8988T (cell line): ENCODE data around the gene UNKL.
"Not testable (repeated sequence)": the region's sequence is repeated elsewhere in the genome, so short reads cannot be mapped to it uniquely, and the experiment has no call there.

Experiments
- DNase-seq: peaks from one replicate; pipeline ENCODE4 v3.0.0; 2011

Gene UNKL

DNA sequence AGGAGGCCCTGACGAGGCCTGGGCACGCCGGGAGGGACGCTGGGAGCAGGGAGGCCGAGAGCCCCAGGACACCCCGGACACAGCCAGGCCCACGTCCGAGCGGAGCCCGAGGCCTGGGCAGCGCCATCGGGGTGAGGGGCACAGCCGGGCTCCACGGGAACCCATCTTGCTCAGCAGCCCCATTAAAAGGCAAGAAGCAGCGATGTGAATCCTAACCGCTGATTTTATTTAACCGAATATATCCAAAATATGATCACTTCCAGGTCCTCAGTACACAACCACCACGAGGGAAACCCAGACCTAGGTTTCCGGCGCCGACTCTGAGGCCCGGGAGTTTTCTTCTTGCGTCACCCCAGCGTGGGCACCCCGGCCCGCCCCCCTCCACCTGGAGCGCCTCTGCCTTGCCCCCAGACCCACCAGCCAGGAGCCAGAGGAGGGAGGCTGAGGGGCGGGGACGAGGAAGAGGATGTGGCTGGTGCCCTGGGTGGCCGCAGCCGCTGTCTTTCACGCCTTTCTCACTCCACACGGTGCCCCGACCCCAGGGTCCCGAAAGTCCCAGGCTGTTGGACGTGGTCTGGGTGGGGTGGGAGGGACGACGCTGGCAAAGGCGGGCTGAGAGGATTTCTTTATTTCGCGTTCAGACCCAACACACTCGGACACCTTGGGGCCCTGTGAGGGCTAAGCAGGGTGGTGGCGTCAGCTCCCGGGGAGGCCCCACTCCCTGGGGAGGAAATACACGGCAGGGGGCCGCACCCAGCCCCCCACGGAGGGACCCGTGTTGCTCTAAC is 30.4 kb upstream of the UNKL start:
- DNase-seq: no peak

DNA sequence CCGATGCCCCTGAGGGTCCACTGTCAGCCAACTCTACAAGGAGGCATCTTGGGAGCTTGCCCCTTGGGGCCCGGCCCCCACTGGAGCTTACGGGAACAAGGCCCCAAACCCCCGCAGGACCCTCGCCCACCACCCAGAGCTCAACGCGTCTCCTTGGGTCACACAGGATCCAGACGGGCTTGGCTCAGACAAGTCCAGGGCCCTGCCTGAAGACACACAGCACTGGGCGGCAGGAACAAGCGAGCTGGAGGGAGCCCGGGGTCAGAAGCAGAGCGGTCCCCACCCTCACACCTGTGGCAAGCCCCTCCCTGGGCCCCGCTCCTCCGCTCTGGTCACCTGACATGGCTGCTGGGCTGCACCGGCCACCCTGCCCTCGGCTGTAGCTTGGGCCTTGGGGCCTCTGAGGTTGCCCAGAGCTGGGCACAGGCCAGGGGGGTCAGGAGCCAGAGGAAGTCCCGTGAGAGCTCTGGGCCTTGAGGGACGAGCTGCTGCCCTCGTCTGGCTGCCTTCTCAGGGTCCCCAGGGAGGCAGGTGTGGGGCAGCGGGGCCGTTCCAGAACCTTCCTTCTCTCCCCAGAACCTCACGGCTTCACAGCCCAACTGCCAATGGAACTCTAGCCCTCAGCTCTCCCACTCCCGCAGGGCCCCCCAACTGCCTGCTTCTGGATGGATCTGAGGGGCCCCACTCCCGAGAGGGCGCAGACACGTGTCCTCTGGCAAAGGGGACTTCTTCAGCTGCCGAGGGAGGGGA is 29.7 kb upstream of the UNKL start, which contains the start of gene CCDC154:
Gene CCDC154 (minus strand): TSS at position 577 of the 750 bp plus-strand sequence. CDS start 234 bp downstream, at position 343.
- DNase-seq: no peak

DNA sequence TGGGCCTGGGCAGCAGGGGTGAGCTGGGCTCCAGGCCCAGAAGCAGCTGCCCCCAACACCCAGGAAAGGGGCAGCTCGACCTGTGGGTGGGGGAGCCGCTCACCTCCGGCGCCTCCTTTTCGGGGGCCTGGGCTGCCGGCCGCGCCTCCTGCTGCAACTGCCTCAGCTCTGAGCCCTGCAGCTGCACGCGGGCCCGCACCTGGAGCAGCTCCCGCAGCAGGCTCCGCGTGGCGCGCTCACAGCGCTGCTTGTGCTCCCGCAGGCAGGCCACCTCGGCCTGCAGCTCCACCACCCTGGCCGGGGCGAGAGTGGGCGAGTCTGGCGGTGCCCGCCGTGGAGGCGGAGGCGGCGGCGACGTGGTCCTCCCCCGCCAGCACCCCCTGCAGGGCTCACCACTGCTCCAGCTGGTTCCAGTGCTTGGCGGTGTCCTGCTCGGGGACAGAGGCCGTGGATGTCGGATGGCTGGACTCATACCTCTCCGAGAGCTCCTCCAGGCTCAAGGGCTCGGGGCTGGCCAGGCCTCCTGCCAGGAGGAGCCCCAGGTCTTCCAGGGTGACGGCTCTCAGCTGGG is 29.0 kb upstream of the UNKL start:
- no peak for DNase-seq

DNA sequence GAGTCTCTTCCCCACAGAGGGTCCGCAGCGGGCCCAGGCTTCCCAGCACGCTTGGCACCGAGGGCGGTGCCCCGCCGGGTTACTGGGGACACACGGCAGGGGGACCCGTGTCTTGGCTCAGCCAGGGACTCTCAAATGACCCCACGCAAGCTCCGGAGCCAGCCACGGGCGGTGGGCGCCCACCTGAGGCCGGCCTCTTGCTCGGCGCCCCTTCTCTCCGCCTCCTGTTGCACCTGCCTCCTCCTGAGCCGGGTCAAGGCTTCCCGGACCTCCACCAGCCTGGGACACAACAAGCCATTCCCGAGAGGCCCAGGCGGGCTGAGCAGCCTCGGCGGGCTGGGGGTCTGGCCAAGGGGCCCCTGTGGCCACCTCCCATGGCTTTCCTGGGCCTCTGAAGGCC is 28.2 kb upstream of the UNKL start:
- DNase-seq: no peak

DNA sequence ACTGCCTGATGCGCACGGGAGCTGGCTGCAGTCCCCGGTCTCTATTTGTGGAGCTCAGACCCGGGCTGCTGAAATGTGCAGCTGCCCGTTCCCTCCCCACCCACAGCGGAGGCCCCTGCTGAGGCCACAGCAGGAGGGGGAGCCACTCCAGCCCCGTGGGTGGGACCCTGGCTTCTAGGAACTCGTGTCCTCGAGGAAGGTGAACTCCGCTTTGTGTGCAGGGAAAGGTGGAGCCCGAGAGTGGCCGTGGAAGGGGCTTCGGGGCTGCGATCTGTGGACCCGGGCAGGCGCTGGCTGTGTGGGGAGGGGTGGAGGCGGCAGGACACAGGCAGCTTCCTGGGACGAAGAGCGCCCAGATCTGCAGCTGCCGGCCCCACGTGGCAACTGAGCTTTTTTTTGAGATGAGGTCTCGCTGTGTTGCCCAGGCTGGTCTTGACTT is 26.9 kb upstream of the UNKL start:
- DNase-seq: no peak

DNA sequence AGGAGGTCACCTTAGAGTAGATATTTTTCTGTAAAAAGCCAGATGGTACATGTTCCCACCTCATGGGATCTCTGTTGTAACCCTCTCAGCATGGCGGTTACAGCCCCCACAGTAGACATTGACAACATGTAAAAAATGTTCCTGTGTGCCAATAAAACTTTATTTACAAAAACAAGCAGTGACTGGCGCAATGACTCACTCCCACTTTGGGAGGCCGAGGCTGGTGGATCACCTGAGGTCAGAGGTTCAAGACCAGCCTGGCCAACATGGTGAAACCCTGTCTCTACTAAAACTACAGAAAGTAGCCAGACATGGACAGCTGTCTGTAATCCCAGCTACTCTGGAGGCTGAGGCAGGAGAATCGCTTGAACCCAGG is 25.2 kb upstream of the UNKL start:
- DNase-seq: not testable (repeated sequence)

DNA sequence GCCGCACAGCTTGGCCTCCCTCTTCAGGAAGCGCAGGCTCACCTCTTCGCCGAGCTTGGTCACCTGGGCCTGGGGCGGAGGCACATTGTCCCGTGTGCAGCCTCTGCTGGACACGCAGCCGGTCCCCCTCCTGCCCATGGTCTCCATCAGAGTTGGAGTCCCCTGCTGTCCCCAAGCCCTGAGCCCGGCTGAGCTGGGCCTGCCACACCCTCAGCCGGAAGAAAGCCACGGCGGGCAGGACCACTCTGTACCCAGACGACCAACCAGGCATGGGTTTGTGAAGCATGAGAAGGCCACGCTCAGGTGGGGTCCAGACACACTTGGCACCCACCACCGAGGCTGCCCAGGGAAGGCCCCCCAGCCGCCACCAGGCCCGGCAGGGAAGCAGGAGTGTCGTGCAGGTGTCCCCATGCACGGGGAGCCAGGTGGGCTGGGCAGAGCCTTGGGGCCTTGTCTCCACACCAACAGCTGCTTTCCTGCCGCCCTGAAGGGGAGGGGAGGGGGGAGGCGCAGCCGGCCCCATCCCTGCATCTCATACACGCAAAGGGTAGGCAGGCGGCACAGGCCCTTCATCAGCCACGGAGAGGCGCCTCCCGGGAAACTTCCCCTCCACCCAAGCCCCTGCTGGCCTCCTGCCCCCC is 24.7 kb upstream of the UNKL start:
- DNase-seq: no peak

DNA sequence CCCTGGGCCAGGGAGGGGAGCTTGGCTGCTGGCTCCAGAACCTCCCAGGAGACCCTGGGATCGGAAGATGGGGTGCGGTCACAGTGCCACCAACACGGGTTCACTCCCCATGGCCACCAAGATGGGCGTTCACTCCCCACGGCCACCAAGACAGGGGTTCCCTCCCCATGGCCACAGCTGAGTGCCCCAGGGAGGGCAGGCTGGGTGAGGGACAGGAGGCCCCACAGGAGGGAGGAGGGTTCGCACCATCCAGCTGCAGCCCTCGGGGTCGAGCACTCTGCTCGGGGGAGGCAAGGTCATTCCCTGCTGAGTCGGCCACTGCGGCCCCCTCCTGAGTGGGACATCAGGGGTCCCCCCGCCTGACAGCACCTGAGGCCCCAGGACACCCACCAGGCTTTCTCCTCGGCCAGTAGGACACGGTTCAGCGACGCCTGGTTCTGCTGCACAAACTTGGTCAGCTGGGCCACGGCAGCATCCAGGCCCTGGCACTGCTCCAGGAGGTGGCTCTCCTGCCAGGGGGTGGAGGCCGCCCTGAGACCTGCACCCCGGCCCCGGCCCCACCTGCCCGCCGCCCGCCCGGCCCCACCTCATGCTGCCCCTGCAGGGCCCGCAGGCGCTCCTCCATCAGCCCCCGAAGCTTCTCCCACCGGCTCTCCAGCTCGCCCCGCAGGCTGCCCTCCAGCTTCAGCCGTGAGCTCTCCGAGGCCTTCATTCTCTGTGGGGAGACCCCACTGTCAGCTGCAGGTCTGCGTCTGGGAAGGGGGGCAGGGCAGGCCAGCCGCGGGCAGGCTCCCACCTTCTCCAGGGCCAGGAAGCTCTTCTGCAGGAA is 23.9 kb upstream of the UNKL start:
- no peak for DNase-seq

DNA sequence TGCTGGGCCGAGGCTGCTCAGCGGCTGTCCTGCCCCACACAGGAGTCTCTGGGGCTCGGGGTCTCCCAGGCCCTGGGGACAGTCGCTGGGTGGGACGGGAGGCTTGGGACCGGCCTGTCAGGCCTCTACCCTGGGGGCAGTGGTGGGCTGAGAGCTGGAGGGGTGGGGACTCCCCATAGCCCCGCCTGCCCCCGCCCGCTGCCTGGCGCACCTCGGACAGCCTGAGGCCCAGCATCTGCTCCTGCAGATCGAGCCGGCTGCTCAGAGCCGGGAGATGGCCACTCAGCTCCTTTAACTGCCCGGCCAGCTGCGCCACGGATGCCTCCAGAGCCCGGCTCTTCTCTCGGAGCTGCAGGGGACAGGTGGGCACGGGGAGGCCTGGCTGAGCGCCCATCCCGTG is 23.1 kb upstream of the UNKL start:
- DNase-seq: no peak

DNA sequence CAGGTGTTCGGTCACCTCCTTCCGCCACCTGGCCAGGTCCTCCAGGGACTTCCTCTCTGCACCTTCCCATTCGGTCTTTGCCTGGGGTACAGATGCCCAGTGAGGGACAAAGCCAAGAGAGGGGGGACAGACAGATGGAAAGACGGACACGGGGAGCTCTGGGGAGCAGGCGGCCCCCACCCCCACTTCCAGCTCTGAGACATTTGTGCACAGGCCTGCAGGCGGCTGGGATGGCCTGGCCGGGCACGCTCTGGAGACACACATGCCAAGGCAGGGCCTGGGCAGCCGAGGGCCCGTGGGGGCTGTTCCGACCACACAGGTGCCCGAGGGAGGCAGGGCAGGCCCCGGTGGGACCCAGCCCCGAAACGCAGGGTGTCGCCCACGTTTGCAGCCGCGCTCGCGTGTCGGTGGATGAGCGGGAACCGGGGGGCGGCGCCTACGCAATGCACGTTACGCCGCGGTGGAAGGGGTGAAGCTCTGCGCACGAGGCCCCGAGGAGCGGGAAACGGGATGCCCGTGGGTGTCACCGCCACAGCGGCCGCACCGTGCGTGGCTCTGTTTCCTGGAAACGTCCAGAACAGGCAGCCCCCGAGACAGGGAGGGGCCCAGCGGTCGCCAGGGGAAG is 22.3 kb upstream of the UNKL start:
- DNase-seq: no peak

DNA sequence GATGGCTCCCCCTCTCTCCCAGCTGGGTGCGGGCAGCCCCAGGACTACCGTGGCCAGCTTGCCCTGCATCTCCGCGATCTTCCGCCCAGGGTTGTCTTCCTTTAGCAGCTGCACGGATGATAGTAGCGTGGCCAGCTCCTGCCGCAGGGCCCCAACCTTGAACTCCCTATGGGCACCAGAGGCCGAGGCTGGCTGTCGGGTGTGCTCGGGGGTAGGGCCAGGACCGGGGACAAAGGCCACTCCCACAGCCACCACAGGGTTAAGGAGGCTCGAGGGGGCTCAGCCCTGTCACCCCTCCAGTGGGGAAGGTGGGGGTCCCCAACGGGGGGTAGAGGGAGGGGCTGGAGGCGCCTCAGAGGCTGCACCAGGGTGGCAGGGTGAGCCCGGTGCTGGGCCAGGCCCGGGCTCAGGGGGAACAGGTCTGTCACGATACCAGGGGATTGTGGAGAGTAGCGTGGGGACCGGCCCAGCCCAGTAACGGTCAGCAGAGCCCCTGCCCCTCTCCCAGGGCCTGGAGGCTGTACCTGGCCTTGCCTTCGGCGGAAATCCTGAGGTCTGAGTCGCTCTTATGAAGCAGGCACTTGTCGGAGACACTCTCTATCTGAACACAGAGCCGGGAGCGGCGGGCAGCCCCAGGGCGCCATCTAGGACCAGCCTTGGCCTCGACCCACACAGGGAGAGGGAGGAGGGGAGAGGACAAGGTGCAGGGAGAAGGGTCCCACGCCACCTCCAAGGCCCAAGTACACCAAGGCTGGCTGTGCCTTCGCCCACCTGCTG is 21.6 kb upstream of the UNKL start:
- DNase-seq: peak; percentile 79

DNA sequence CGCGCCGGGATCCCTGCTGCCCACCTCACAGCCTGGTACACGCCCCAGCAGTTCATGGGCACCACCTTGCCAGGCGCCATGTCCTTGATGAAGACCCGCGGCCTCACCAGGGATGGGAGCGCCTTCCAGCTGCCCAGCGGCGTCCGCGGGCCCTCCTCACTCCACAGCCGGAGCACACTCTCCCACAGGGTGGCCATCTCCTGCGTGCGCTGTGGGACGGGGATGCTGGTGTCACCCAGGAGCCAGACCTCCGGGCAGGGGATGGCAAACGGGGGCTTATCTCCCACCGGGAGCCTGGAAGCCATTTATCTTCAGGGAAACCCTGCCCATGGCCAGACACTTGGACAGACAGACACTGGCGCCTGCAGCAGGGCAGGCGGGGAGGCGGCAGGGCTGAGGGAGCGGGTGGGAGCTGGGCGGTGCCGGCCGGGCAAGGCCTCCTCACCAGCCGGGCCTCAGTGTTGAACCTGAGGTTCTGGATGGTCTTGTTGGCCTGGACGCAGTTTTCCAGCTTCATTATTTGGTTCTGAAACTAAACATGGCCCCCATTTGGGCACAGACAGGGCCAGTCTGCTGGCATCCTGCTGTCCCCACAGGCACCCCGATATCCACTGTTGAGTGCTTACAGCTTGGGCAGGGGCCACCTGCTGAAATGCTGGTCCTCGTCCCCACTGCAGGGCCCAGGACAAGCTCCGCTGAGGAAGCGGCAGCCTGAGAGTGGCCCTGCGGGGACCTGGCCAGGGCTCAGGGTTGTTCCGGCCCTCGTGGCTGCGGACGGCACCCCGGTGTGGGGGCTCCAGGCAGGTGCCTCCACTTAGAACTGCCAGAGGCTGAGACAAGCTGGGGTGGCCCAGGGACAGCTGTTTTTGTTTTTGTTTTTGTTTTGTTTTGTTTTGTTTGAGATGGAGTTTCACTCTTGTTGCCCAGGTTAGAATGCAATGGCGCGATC is 20.4 kb upstream of the UNKL start:
- no peak for DNase-seq

DNA sequence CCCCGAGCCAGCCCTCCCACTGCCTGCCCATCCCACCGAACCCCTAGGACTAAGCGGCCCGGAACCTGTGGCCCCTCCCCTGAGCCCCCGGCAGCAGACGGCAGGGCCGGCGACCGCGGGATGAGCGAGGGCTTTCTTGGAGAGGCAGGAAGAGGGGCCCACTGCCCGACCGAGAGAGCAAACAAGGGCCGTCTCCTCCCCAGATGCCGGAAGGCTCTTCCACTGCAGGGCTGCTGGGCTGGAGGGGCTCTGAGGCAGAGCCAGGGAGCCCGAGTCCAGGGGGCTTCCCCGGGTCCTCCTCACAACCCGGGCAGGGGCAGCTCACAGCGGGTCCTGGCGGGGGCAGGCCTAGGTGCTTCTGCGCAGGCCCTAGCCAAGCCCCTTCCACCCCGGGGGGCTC is 19.3 kb upstream of the UNKL start:
- DNase-seq: no peak

DNA sequence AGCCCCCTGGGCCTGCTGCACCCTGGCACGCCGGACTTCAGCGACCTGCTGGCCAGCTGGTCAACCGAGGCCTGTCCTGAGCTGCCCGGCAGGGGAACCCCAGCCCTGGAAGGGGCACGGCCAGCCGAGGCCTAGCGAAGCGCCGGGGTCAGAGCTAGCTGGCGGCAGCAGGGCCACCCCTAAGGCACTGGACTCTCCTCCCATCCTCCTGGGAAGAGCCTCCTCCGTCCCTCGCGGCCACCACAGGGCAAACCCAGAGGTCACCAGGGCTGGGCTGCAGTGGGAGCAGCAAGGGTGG is 18.7 kb upstream of the UNKL start:
- no peak for DNase-seq

DNA sequence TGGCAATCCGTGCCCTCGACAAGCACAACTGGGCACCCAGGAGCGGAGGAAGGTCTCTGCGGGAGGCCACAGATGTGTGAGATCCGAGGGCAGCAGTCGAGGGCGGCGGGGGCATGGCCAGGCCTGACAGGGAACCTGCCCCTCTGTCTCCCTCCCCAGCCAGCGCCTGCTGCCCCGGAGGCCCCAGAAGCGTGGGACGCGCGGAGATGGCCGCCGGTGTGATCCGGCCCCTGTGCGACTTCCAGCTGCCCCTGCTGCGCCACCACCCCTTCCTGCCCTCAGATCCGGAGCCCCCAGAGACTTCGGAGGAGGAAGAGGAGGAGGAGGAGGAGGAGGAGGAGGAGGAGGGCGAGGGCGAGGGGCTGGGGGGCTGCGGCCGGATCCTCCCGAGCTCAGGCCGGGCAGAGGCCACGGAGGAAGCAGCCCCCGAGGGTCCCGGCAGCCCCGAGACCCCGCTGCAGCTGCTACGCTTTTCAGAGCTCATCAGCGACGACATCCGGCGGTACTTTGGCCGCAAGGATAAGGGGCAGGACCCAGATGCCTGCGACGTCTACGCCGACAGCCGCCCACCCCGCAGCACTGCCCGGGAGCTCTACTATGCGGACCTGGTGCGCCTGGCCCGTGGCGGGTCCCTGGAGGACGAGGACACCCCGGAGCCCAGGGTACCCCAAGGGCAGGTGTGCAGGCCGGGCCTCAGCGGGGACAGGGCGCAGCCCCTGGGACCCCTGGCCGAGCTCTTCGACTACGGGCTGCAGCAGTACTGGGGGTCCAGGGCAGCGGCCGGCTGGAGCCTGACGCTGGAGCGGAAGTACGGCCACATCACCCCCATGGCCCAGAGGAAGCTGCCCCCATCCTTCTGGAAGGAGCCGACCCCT is 18.1 kb upstream of the UNKL start:
- no peak for DNase-seq

DNA sequence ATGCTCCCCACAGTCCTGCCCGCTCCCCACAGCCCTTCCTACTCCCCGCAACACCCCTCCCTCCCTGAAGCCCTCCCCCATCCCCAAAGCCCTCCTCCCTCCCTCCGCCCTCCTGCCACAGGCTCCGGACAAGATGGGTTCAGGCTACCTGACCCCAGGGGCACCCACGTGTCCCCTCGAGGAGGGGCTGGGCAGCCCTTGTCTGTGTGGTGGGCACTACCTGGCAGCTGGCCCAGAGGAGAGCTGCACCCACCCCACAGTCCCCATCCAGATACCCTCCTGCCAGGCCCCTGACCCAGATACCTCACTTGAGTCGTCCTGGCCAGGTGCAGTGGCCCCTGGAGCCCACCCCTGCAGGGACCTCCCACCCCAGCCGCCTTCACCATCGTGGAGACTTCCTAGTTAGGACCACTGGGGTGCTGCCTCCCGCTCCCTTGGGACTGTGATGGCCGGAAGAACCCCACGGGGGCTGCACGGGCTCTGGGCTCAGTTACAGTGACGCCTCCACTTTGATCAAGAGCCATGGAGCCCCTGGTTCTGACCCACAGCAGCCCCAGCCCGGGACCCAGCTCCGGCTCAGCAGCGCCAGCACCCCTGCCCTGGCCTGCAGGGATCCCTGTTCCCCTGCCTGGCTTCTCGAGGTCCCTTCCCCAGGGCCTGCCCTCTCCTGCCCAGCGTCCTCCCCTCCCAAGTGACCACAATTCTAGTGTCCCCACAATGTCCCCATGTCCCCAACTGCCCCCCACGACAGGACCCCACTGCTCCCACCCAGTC is 17.2 kb upstream of the UNKL start:
- no peak for DNase-seq

DNA sequence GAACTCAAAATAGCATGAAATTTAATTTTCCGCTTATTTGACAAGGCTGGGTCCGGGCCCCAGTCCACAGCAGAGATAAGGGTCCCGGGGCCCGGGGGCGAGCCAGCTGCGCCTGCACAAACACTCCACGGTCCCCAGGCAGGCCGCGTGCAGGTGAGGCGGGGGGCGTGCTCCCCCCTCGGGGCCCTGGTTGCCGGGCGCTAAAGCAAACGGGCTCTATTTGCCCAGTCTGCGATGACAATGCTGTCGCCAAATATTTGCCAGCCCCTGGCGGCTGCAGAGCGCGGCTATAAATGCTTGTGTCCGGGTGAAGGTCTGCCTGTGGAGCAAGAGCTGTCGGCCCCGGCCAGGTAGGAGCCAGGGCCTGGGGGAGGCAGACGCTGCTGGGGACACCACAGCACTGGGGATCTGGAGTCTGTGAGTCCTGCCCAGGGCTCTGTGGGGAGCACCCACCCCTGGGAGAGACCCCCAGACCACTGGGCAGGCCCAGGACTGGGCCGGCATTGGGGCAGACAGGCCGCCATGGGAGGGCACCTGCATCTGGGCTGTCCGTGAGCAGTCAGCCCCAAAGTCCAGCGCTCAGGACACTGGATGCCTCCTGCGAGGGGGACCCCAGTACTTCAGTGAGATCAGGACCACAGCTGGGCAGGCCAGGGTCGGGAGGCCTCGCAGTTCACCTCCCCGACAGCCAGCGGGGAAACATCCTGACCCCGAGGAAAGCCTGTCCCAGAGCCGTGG is 16.4 kb upstream of the UNKL start, which contains the start of gene PERCC1:
Gene PERCC1 (plus strand): TSS at position 320 of the 738 bp plus-strand sequence. CDS start 1,516 bp downstream, outside the sequence.
- DNase-seq: no peak
